GM12891 (cell line): ENCODE measurements around the gene RAB34.
A peak's percentile ranks its signal among the peaks of the same experiment; 100 is the strongest.
"Not testable (repeated sequence)": the region's sequence is repeated elsewhere in the genome, so short reads cannot be mapped to it uniquely, and the experiment has no call there.

Source experiments
- DNase-seq: peaks from one replicate; pipeline ENCODE4 v3.0.0; 2011; ENCODE audit warnings: low spot score; ENCODE audit not compliant: insufficient read length
- FAIRE-seq: peaks from 2 replicates; lab custom pipeline; 2011; peaks lifted over from hg19 to GRCh38; lab: Jason Lieb, UNC
- PAX5 ChIP-seq: IDR thresholded peaks from 2 replicates; pipeline ENCODE4 v1.6.1; 2011; ENCODE audit warnings: low read length, moderate library complexity, mild to moderate bottlenecking; ENCODE audit not compliant: insufficient read depth, severe bottlenecking
- POLR2A ChIP-seq: IDR thresholded peaks from 2 replicates; pipeline ENCODE4 v1.6.1; 2011; ENCODE audit warnings: low read depth, low read length, control low read depth
- POLR2AphosphoS5 ChIP-seq: IDR thresholded peaks from 2 replicates; pipeline ENCODE4 v1.6.1; 2011; ENCODE audit warnings: low read depth, low read length, control low read depth
- POU2F2 ChIP-seq: IDR thresholded peaks from 2 replicates; pipeline ENCODE4 v1.6.1; 2011; ENCODE audit warnings: low read depth, mild to moderate bottlenecking, control low read depth, low read length, moderate library complexity
- SPI1 ChIP-seq: IDR thresholded peaks from 2 replicates; pipeline ENCODE4 v1.6.1; 2011; ENCODE audit warnings: low read depth, low read length, control low read depth
- TAF1 ChIP-seq: IDR thresholded peaks from 2 replicates; pipeline ENCODE4 v1.6.1; 2011; ENCODE audit warnings: low read depth, low read length, control low read depth

Gene RAB34

GRCh38 chr17:28729950-28730330 is 12.3 kb upstream of the RAB34 start:
- no peak for FAIRE-seq
- no peak for DNase-seq
- TF ChIP-seq POLR2A (no peak), TAF1 (no peak), POU2F2 (no peak)

- TF ChIP-seq TAF1 = peak; percentile 57
- peak; percentile 96 for TF ChIP-seq SPI1
- peak; percentile 52; the same call in 1 of the 2 replicates for TF ChIP-seq POU2F2
- peak; percentile 49; the same call in 1 of the 2 replicates for TF ChIP-seq POLR2A
- TF ChIP-seq POLR2AphosphoS5 = 0 out of 2 replicates have a peak, but pooled peaks have one; percentile 14
- TF ChIP-seq PAX5 = no peak
- peak; percentile 70 for DNase-seq
- no peak for FAIRE-seq
Measured at GRCh38 chr17:28728364-28729200, 10.9 kb upstream of the RAB34 start, which contains the start of gene NEK8. Gene NEK8, plus strand, starts transcription at chr17:28728788. Its CDS starts 26 bp downstream, at chr17:28728814.

- TF ChIP-seq POU2F2 (peak; percentile 46; the same call in 1 of the 2 replicates), POLR2A (0 out of 2 replicates have a peak, but pooled peaks have one; percentile 39), POLR2AphosphoS5 (peak; percentile 52; the same call in 1 of the 2 replicates), PAX5 (no peak), TAF1 (no peak; the same call in none of the 2 replicates), SPI1 (no peak)
- DNase-seq (peak; percentile 81), FAIRE-seq (peak; percentile 88)
Measured at GRCh38 chr17:28726627-28727491, 9.2 kb upstream of the RAB34 start.

DNA sequence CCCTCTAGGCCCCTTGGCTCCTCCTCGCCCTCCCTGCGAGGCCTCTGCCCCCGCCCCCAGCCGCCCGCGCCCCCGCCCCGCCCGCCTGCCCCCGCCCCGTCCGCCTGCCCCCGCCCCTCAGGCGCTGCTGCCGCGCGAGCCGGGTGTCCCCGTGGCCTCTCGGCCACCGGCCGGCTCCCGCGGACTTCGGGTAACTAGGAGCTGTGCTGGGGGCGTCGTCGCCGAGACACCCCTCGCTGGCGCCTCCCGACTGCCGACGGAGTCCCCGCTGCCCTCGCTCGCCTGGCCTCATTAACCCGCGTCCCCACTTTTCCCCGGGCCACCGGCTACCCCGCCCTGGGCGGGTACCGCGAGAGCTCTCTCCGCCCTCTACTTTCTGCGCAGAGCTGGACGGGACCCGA is 8.6 kb upstream of the RAB34 start, which contains the start of gene TLCD1:
TLCD1 (minus strand) TSS at position 8 of the 401 bp plus-strand sequence. CDS start 136 bp downstream, outside the sequence.
- TF ChIP-seq POLR2AphosphoS5 (no peak), PAX5 (no peak), POU2F2 (no peak), POLR2A (no peak), SPI1 (no peak), TAF1 (no peak)
- FAIRE-seq = no peak
- peak; percentile 73 for DNase-seq

- TF ChIP-seq PAX5 (no peak), POLR2AphosphoS5 (peak; percentile 30; the same call in 1 of the 2 replicates), SPI1 (no peak), POU2F2 (peak; percentile 70; the same call in 1 of the 2 replicates), POLR2A (peak; percentile 35; the same call in 1 of the 2 replicates), TAF1 (no peak; the same call in 1 of the 2 replicates)
- DNase-seq (no peak), FAIRE-seq (peak; percentile 77)
Measured at GRCh38 chr17:28725660-28726225, 8.1 kb upstream of the RAB34 start.

- TF ChIP-seq TAF1 = no peak
- TF ChIP-seq POU2F2 = peak; percentile 54; the same call in 1 of the 2 replicates
- peak; percentile 88 for TF ChIP-seq POLR2AphosphoS5
- TF ChIP-seq POLR2A = peak; percentile 91
- TF ChIP-seq SPI1 = 0 out of 2 replicates have a peak, but pooled peaks have one; percentile 4
- TF ChIP-seq PAX5 = no peak
- no peak for DNase-seq
- FAIRE-seq = no peak
Measured at GRCh38 chr17:28725166-28725659, 7.5 kb upstream of the RAB34 start.

- no peak for DNase-seq
- TF ChIP-seq POLR2A = peak; percentile 38
- TF ChIP-seq SPI1 = no peak
- FAIRE-seq = peak; percentile 85
Measured at GRCh38 chr17:28724500-28725165, 7.0 kb upstream of the RAB34 start.

DNA sequence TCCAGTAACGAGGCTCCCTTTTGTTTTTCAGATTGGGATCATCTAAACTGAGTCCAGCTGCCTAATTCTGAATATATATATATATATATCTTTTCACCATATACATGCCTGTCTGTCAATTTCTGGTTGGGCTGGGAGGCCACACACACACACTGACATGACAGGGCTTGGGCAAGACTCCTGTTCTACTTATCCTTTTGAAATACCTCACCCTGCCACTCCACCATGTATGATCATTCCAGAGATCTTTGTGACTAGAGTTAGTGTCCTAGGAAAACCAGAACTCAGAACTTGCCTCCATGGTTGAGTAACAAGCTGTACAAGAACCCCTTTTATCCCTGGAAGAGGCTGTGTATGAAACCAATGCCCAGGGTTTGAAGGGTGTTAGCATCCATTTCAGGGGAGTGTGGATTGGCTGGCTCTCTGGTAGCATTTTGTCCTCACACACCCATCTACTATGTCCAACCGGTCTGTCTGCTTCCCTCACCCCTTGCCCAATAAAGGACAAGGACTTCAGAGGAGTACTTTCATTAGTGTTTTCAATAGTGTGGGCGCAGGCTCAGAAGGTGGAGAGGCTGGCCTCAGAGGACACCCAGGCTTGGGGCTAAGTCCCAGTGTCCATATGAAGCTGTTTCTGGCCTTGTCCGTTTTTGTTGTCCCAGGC is 6.3 kb upstream of the RAB34 start:
- not testable (repeated sequence) for FAIRE-seq, DNase-seq
- TF ChIP-seq POU2F2 = peak; percentile 7; the same call in 1 of the 2 replicates
